Osteoblast (primary cell): ENCODE measurements around the gene CKLF. TPM values are rescaled to one million over a fixed set of nuclear protein-coding genes. Genes with fewer than 3 reads are reported as not detected.
A peak's percentile ranks its signal among the peaks of the same experiment; 100 is the strongest.

ENCODE experiments used
- DNase-seq: peaks from one replicate; pipeline ENCODE4 v3.0.0; 2011; ENCODE audit warnings: low spot score, mixed read lengths; ENCODE audit not compliant: insufficient read length; ENCODE audit errors: missing footprints
- H2AFZ ChIP-seq: 2 replicates; pipeline ENCODE4 v1.6.0; 2011; ENCODE audit warnings: mild to moderate bottlenecking, low read length
- H3K27ac ChIP-seq: 2 replicates; pipeline ENCODE4 v1.5.1; 2011; ENCODE audit warnings: mild to moderate bottlenecking, low read depth, low read length, moderate library complexity
- H3K27me3 ChIP-seq: 2 replicates; pipeline ENCODE4 v1.6.0; 2012; ENCODE audit warnings: mild to moderate bottlenecking, control low read depth, inconsistent platforms, low read length, moderate library complexity; ENCODE audit not compliant: insufficient read depth
- H3K36me3 ChIP-seq: 2 replicates; pipeline ENCODE4 v1.5.1; 2011; ENCODE audit warnings: mild to moderate bottlenecking, low read length, control low read depth, moderate library complexity; ENCODE audit not compliant: insufficient read depth
- H3K4me1 ChIP-seq: 2 replicates; pipeline ENCODE4 v1.5.1; 2011; ENCODE audit warnings: mild to moderate bottlenecking, low read length, control low read depth, moderate library complexity; ENCODE audit not compliant: insufficient read depth
- H3K4me2 ChIP-seq: 2 replicates; pipeline ENCODE4 v1.6.0; 2011; ENCODE audit warnings: mild to moderate bottlenecking, low read length; ENCODE audit not compliant: insufficient read depth
- H3K4me3 ChIP-seq: fragments of 200-600 bp; sonication (generic); 3 replicates; pipeline ENCODE4 v1.5.1; 2012; ENCODE audit warnings: mild to moderate bottlenecking, low read length, inconsistent platforms; ENCODE audit not compliant: insufficient read depth
- H3K79me2 ChIP-seq: 2 replicates; pipeline ENCODE4 v1.6.0; 2012; ENCODE audit warnings: mild to moderate bottlenecking, low read length, control low read depth, inconsistent platforms; ENCODE audit not compliant: insufficient read depth
- H3K9me3 ChIP-seq: 2 replicates; pipeline ENCODE4 v1.5.1; 2011; ENCODE audit warnings: low read depth, low read length, control low read depth
- H4K20me1 ChIP-seq: 2 replicates; pipeline ENCODE4 v1.6.0; 2012; ENCODE audit warnings: mild to moderate bottlenecking, low read length, control low read depth; ENCODE audit not compliant: insufficient read depth
- total RNA-seq: library from RNA; depleted of rRNA; stranded (reverse); fragments of >200 nt; gene quantifications from 2 replicates; pipeline ENCODE4 v1.2.3, GENCODE V29; 2012
- TF ChIP-seq, protein P1 (sequence below): IDR thresholded peaks from 2 replicates; pipeline ENCODE4 v1.5.1; 2011; ENCODE audit warnings: mild to moderate bottlenecking, low read depth, low read length, moderate library complexity; ENCODE audit errors: extremely low read depth

Gene CKLF
- total RNA-seq, 1 donor = 46.0 TPM

GRCh38 chr16:66534376-66534799 lies 18.0 kb upstream of the CKLF start:
- H4K20me1 ChIP-seq = peaks cover 5% of the 10 kb centered on the region
- no peaks in the 10 kb centered on the region for H3K4me1 ChIP-seq
- H3K4me3 ChIP-seq = no peak overlapping the region
- H3K4me2 ChIP-seq = no peak overlapping the region
- H3K27ac ChIP-seq = no peak overlapping the region
- no peaks in the 10 kb centered on the region for H3K79me2 ChIP-seq
- H3K36me3 ChIP-seq = peaks cover 48% of the 10 kb centered on the region
- TF ChIP-seq, protein P1, sequence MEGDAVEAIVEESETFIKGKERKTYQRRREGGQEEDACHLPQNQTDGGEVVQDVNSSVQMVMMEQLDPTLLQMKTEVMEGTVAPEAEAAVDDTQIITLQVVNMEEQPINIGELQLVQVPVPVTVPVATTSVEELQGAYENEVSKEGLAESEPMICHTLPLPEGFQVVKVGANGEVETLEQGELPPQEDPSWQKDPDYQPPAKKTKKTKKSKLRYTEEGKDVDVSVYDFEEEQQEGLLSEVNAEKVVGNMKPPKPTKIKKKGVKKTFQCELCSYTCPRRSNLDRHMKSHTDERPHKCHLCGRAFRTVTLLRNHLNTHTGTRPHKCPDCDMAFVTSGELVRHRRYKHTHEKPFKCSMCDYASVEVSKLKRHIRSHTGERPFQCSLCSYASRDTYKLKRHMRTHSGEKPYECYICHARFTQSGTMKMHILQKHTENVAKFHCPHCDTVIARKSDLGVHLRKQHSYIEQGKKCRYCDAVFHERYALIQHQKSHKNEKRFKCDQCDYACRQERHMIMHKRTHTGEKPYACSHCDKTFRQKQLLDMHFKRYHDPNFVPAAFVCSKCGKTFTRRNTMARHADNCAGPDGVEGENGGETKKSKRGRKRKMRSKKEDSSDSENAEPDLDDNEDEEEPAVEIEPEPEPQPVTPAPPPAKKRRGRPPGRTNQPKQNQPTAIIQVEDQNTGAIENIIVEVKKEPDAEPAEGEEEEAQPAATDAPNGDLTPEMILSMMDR = no peak
- no peak overlapping the region for H2AFZ ChIP-seq
- H3K27me3 ChIP-seq = no peaks in the 10 kb centered on the region
- H3K9me3 ChIP-seq = no peaks in the 10 kb centered on the region
- no peak for DNase-seq

GRCh38 chr16:66536525-66536924 lies 15.9 kb upstream of the CKLF start:
- DNase-seq = peak; percentile 26
- TF ChIP-seq, protein P1 = no peak
- H3K4me3 ChIP-seq = no peak overlapping the region
- no peaks in the 10 kb centered on the region for H3K27me3 ChIP-seq
- H3K9me3 ChIP-seq = no peaks in the 10 kb centered on the region
- peaks cover 5% of the 10 kb centered on the region for H4K20me1 ChIP-seq
- H3K79me2 ChIP-seq = no peaks in the 10 kb centered on the region
- peaks cover 42% of the 10 kb centered on the region for H3K36me3 ChIP-seq
- H3K4me2 ChIP-seq = no peak overlapping the region
- no peak overlapping the region for H2AFZ ChIP-seq
- no peak overlapping the region for H3K27ac ChIP-seq
- no peaks in the 10 kb centered on the region for H3K4me1 ChIP-seq

GRCh38 chr16:66537236-66537635 lies 15.1 kb upstream of the CKLF start:
- peaks cover 5% of the 10 kb centered on the region for H4K20me1 ChIP-seq
- no peak overlapping the region for H3K4me2 ChIP-seq
- H3K27ac ChIP-seq = no peak overlapping the region
- no peaks in the 10 kb centered on the region for H3K4me1 ChIP-seq
- no peak overlapping the region for H3K4me3 ChIP-seq
- H3K79me2 ChIP-seq = no peaks in the 10 kb centered on the region
- no peaks in the 10 kb centered on the region for H3K9me3 ChIP-seq
- no peaks in the 10 kb centered on the region for H3K27me3 ChIP-seq
- TF ChIP-seq, protein P1 = no peak
- H3K36me3 ChIP-seq = peaks cover 36% of the 10 kb centered on the region
- H2AFZ ChIP-seq = no peak overlapping the region
- no peak for DNase-seq

GRCh38 chr16:66538910-66539309 lies 13.5 kb upstream of the CKLF start:
- Histone ChIP-seq H2AFZ (no peak overlapping the region), H3K4me1 (no peaks in the 10 kb centered on the region), H3K4me2 (no peak overlapping the region), H4K20me1 (peaks cover 5% of the 10 kb centered on the region), H3K36me3 (peaks cover 36% of the 10 kb centered on the region), H3K4me3 (no peak overlapping the region), H3K9me3 (no peaks in the 10 kb centered on the region), H3K27ac (no peak overlapping the region), H3K79me2 (no peaks in the 10 kb centered on the region), H3K27me3 (no peaks in the 10 kb centered on the region)
- TF ChIP-seq, protein P1 = no peak
- DNase-seq = no peak
